Liver (tissue), 3 donors: ENCODE data around the gene LAMB4.

Experiments
- EGR1 ChIP-seq, 2 donors: IDR thresholded peaks; 2 replicates each; pipeline ENCODE4 v1.6.1; 2016 to 2018; ENCODE audit warnings: antibody characterized with exemption in 2 of 2, low read depth in 2 of 2
- GABPA ChIP-seq, 2 donors: IDR thresholded peaks in 1 of 2; conservative IDR thresholded peaks in 1 of 2; 2 replicates each; pipeline ENCODE4 v1.6.1; 2016; ENCODE audit warnings: antibody characterized with exemption in 2 of 2, mild to moderate bottlenecking in 1 of 2, moderate library complexity in 1 of 2
- RAD21 ChIP-seq, 2 donors: IDR thresholded peaks; 2 replicates each; pipeline ENCODE4 v1.6.1; 2016; ENCODE audit warnings: antibody characterized with exemption in 2 of 2, mild to moderate bottlenecking in 2 of 2
- TAF1 ChIP-seq: conservative IDR thresholded peaks from 2 replicates; pipeline ENCODE4 v1.6.1; 2016; ENCODE audit warnings: antibody characterized with exemption, mild to moderate bottlenecking
- TF ChIP-seq, protein P1 (sequence below): fragments of 150-350 bp; IDR thresholded peaks from 2 replicates; pipeline ENCODE4 v1.5.1; 2017; ENCODE audit warnings: improper control_type of control experiment, low read depth, low read length; ENCODE audit not compliant: missing input control
- TF ChIP-seq, protein P2 (sequence below): IDR thresholded peaks from 2 replicates; pipeline ENCODE4 v1.6.1; 2016; ENCODE audit warnings: antibody characterized with exemption, mild to moderate bottlenecking
- donor health status: healthy.
- donor health status: healthy.

DNA sequence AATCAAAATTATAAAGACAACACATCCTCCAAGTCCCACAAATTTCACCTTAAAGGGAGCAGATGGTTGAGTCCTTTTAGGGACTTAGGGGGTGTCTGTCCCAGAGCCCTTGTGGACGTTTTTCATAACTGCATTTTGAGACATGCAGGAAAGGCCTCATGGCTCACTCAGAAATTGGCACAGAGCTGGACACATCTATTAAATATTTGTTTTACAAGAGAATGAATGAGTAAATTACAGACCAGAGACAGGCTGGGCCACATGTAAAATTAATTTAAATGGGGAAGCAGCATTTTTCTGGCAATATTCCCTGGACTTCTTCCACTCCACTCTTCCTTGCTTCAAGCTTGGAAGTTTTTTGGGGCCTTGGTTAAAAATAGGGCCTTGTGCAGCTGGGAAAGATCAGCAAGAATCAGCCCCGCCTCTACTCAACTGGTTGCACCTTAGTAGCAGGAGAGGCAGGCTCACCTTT lies 147.2 kb downstream of the LAMB4 start:
- TF ChIP-seq, protein P1, sequence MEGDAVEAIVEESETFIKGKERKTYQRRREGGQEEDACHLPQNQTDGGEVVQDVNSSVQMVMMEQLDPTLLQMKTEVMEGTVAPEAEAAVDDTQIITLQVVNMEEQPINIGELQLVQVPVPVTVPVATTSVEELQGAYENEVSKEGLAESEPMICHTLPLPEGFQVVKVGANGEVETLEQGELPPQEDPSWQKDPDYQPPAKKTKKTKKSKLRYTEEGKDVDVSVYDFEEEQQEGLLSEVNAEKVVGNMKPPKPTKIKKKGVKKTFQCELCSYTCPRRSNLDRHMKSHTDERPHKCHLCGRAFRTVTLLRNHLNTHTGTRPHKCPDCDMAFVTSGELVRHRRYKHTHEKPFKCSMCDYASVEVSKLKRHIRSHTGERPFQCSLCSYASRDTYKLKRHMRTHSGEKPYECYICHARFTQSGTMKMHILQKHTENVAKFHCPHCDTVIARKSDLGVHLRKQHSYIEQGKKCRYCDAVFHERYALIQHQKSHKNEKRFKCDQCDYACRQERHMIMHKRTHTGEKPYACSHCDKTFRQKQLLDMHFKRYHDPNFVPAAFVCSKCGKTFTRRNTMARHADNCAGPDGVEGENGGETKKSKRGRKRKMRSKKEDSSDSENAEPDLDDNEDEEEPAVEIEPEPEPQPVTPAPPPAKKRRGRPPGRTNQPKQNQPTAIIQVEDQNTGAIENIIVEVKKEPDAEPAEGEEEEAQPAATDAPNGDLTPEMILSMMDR, result no peak
- TF ChIP-seq TAF1 (no peak), GABPA (IDR thresholded peaks at IDR 0.05 in 1 of 2, conservative IDR thresholded peaks at IDR 0.05 in 1 of 2) (no peak), EGR1 (IDR thresholded peaks at IDR 0.05; ENCODE audit: low read depth in 2 of 2) (no peak), RAD21 (IDR thresholded peaks at IDR 0.05) (no peak)
- TF ChIP-seq, protein P2, sequence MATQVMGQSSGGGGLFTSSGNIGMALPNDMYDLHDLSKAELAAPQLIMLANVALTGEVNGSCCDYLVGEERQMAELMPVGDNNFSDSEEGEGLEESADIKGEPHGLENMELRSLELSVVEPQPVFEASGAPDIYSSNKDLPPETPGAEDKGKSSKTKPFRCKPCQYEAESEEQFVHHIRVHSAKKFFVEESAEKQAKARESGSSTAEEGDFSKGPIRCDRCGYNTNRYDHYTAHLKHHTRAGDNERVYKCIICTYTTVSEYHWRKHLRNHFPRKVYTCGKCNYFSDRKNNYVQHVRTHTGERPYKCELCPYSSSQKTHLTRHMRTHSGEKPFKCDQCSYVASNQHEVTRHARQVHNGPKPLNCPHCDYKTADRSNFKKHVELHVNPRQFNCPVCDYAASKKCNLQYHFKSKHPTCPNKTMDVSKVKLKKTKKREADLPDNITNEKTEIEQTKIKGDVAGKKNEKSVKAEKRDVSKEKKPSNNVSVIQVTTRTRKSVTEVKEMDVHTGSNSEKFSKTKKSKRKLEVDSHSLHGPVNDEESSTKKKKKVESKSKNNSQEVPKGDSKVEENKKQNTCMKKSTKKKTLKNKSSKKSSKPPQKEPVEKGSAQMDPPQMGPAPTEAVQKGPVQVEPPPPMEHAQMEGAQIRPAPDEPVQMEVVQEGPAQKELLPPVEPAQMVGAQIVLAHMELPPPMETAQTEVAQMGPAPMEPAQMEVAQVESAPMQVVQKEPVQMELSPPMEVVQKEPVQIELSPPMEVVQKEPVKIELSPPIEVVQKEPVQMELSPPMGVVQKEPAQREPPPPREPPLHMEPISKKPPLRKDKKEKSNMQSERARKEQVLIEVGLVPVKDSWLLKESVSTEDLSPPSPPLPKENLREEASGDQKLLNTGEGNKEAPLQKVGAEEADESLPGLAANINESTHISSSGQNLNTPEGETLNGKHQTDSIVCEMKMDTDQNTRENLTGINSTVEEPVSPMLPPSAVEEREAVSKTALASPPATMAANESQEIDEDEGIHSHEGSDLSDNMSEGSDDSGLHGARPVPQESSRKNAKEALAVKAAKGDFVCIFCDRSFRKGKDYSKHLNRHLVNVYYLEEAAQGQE, result no peak
